Measurements from ENCODE around the gene ANO8. TPM values are rescaled to one million over a fixed set of nuclear protein-coding genes. Genes with fewer than 3 reads are reported as not detected.
A peak's percentile ranks its signal among the peaks of the same experiment; 100 is the strongest.

The ANO8 gene
- total and polyA plus RNA-seq, 2 of the 13 experiments (the other 11 are each of a cell fraction or from before 2014, with no cell fraction given), result 1.8 to 3.5 TPM

DNA sequence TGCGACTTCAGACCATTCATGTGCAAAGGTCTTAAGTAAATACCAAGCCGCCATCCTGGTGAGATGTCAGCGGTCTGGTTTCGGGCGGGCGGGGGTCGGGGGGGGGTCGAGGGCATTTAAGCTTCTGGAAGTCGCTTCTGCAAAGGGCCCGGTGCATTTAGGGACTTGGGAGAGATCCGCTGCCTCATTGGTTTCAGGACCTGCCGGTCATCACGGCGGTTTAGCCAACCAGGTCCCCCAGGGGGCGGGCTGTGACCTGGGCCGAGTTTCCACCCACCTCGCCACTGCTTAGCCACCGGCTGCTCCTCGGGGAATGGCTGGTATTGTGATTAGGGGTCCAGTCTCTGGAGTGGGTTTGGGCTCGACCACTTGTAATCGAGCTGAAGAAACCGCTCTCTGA lies 45.2 kb downstream of the ANO8 start (continued):
- TF ChIP-seq ZNF350 (CRISPR knock-in tag; IDR thresholded peaks at IDR 0.05; ENCODE audit: borderline replicate concordance, low read depth) (no peak), SP2 (CRISPR knock-in tag; IDR thresholded peaks at IDR 0.05) (peak; percentile 88), EEA1 (CRISPR knock-in tag; IDR thresholded peaks at IDR 0.05; ENCODE audit: borderline replicate concordance) (no peak), CREB1 (IDR thresholded peaks at IDR 0.05) (no peak), CREB1 (CRISPR knock-in tag; IDR thresholded peaks at IDR 0.05) (no peak)

GRCh38 chr19:17286752-17287151 lies 47.9 kb downstream of the ANO8 start:
- no peak for ATAC-seq
- 78% methylated on average over 9 of the region's 9 CpGs for WGBS (ENCODE audit: low lambda C conversion rate)
- no peak overlapping the region for H3K4me2 ChIP-seq (ENCODE audit: low read depth, low read length)
- CTCF ChIA-PET (ENCODE audit: low intra/inter-chr PET ratio, low total read pairs), result no interaction called here
- no peaks in the 10 kb centered on the region for H4K20me1 ChIP-seq (ENCODE audit: insufficient read depth, low read length)
- H3K36me3 ChIP-seq (replicated peaks in 1 of 2; ENCODE audit: control insufficient read depth in 1 of 2, insufficient read depth in 2 of 2, low read length in 2 of 2), result no peaks in the 10 kb centered on the region
- H3K27ac ChIP-seq (ENCODE audit: extremely low read length, insufficient read depth, low read length), result no peak overlapping the region
- POLR2A ChIA-PET, result interaction anchor here (1.4 kb wide), 1 partner anchor 20 kb away, joined by 4 read pairs; the partner anchor contains the start of gene BABAM1
- intact Hi-C loops (cut with micrococcal nuclease; ENCODE audit: unreplicated experiment), result no loop called here
- no peak overlapping the region for H3K4me3 ChIP-seq (replicated peaks in 1 of 3; ENCODE audit: insufficient read depth in 1 of 3, low read depth in 2 of 3, low read length in 3 of 3)
- BruUV-seq (replicated peaks), result no TSS peak
- in situ Hi-C loops (cut with HindIII; ENCODE audit: extremely low pct_ligation_motif_present, low pct_unique_long_range_greater_than_20kb), result no loop called here
- H3K9ac ChIP-seq (ENCODE audit: insufficient read depth, low read depth, low read length), result no peak overlapping the region
- H3K9me3 ChIP-seq (ENCODE audit: low read length), result no peaks in the 10 kb centered on the region
- FAIRE-seq, result no peak
- H2AFZ ChIP-seq (ENCODE audit: low read length), result no peak overlapping the region
- H3K79me2 ChIP-seq (ENCODE audit: insufficient read depth, low read length), result no peaks in the 10 kb centered on the region
- TF ChIP-seq ATF5 (CRISPR knock-in tag; IDR thresholded peaks at IDR 0.05; ENCODE audit: low read depth), result no peak
- no peak for TF ChIP-seq SRSF1 (optimal IDR thresholded peaks at IDR 0.05; ENCODE audit: low read depth, low read length)
- no peak for TF ChIP-seq ZBTB8A (CRISPR knock-in tag; IDR thresholded peaks at IDR 0.05; ENCODE audit: borderline replicate concordance, low read depth)
- TF ChIP-seq CHCHD3 (CRISPR knock-in tag; IDR thresholded peaks at IDR 0.05), result no peak
- TF ChIP-seq SSRP1 (CRISPR knock-in tag; IDR thresholded peaks at IDR 0.05), result no peak
- no peak for DNase-seq (ENCODE audit: low spot score)
- no peaks in the 10 kb centered on the region for H3K27me3 ChIP-seq (ENCODE audit: control insufficient read depth in 1 of 2, insufficient read depth in 2 of 2, low read length in 2 of 2)
- 0 out of 2 replicates have a peak, but pooled peaks cover 6% of the 10 kb centered on the region for H3K4me1 ChIP-seq (ENCODE audit: insufficient read depth, low read length)
